ENCODE results near the gene KIF17. TPM values are rescaled to one million over a fixed set of nuclear protein-coding genes. Genes with fewer than 3 reads are reported as not detected.

KIF17 gene
- total RNA-seq, 1 experiment from 2014 or later, result 5.1 TPM

GRCh38 chr1:20684050-20684620 lies 33.7 kb downstream of the KIF17 start:
- Histone ChIP-seq H2BK120ac (ENCODE audit: low read depth, low read length, poor library complexity, severe bottlenecking) (no peak overlapping the region), H2BK12ac (ENCODE audit: insufficient read length, low read depth, low read length) (no peak overlapping the region), H3K4ac (ENCODE audit: low read depth, low read length) (no peak overlapping the region), H2AFZ (ENCODE audit: low read length) (no peak overlapping the region), H4K5ac (ENCODE audit: insufficient read length, low read depth, low read length) (no peak overlapping the region), H3K79me1 (ENCODE audit: insufficient read depth, low read depth, low read length, poor library complexity, severe bottlenecking) (no peaks in the 10 kb centered on the region), H3K9ac (ENCODE audit: extremely low read depth, insufficient read length, low read length) (no peak overlapping the region), H3T11ph (ENCODE audit: low read length) (no peak overlapping the region), H3K27me3 (ENCODE audit: insufficient read depth, low read length) (no peaks in the 10 kb centered on the region), H4K20me1 (ENCODE audit: control insufficient read depth, insufficient read depth, insufficient read length) (no peaks in the 10 kb centered on the region), H4K91ac (ENCODE audit: insufficient read length, low read depth, low read length) (no peak overlapping the region), H4K8ac (replicated peaks; ENCODE audit: insufficient read length, low read depth, low read length) (no peak overlapping the region), H2BK20ac (ENCODE audit: low read depth, low read length, poor library complexity, severe bottlenecking) (no peak overlapping the region), H3K14ac (ENCODE audit: insufficient read depth, low read length) (no peak overlapping the region), H3K56ac (ENCODE audit: insufficient read length, low read depth, low read length) (no peak overlapping the region), H2BK5ac (ENCODE audit: insufficient read length, low read length) (no peak overlapping the region), H3K18ac (ENCODE audit: insufficient read length, low read depth, low read length) (no peak overlapping the region), H3K79me2 (ENCODE audit: insufficient read depth, low read length) (no peaks in the 10 kb centered on the region), H3K27ac (ENCODE audit: insufficient read length, low read depth, low read length) (no peak overlapping the region), H3K23ac (ENCODE audit: insufficient read length, low read depth, low read length) (no peak overlapping the region), H2BK15ac (ENCODE audit: low read depth, low read length) (no peak overlapping the region), H3K4me1 (ENCODE audit: insufficient read depth, low read length) (no peaks in the 10 kb centered on the region), H3K9me3 (ENCODE audit: control insufficient read depth, low read depth, low read length) (no peaks in the 10 kb centered on the region), H2AK5ac (ENCODE audit: insufficient read length, low read length) (no peak overlapping the region), H3K4me2 (ENCODE audit: insufficient read depth, insufficient read length, low read length) (no peak overlapping the region), H3K23me2 (ENCODE audit: insufficient read length, low read depth, low read length, poor library complexity, severe bottlenecking) (no peaks in the 10 kb centered on the region)
- DNase-seq, result no peak
- TF ChIP-seq CTCF (conservative IDR thresholded peaks at IDR 0.05), result no peak
- Mint-ChIP-seq H3K36me3 (ENCODE audit: insufficient read depth in 1 of 3, low read depth in 3 of 3) (peaks cover 0 to 23% (median 8%) of the 10 kb centered on the region in 3 experiments; a peak in 6 of 7 replicates), H3K27ac (no peak overlapping the region; a peak in 1 of 7 replicates), H3K27me3 (ENCODE audit: low read depth) (no peaks in the 10 kb centered on the region; the same call in 1 of the 2 replicates), H3K4me1 (peaks cover 3% of the 10 kb centered on the region in 2 experiments; a peak in 2 of 4 replicates), H3K9me3 (no peaks in the 10 kb centered on the region), H3K4me3 (no peak overlapping the region)
- no CpG with 5 or more reads among the region's 13 CpGs for WGBS (ENCODE audit: extremely low coverage, insufficient read length, low lambda C conversion rate)

All from H9 (cell line).